Epithelial cell of proximal tubule (primary cell): ENCODE measurements around the gene EFCAB12. TPM values are rescaled to one million over a fixed set of nuclear protein-coding genes. Genes with fewer than 3 reads are reported as not detected.

Experiments used
- DNase-seq: peaks from one replicate; pipeline ENCODE4 v3.0.0-alpha.2; 2011; ENCODE audit warnings: low read depth
- H3K4me3 ChIP-seq: 2 replicates; pipeline ENCODE4 v1.5.1; 2011; ENCODE audit warnings: low read depth, mild to moderate bottlenecking, low read length
- total RNA-seq: library from RNA; depleted of rRNA; stranded (reverse); fragments of >200 nt; gene quantifications from 2 replicates; pipeline ENCODE4 v1.2.3, GENCODE V29; 2015
- TF ChIP-seq, protein P1 (sequence below): conservative IDR thresholded peaks from 2 replicates; pipeline ENCODE4 v1.5.1; 2012; ENCODE audit warnings: low read depth, mild to moderate bottlenecking, low read length

The EFCAB12 gene
- total RNA-seq, 1 donor from 2014 or later, result not detected

DNA sequence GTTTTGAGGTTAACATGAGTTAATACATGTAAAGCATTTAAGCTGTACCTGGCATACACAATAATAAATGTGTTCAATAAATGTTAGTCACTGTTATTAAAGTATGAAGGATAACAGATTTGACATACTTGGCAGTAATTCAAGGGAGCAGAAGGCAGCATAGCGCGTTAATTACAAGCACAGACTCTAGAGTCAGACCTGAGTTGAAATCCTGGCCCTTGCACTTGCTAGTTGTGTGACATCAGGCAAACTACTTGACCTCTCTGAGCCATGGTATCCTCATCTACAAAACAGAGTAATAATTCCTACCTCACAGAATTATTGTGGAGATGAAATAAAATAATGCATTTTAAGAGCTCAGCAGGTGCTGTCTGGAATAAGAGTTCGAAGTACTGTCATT lies 17.0 kb upstream of the EFCAB12 start:
- no peak for DNase-seq
- TF ChIP-seq, protein P1, sequence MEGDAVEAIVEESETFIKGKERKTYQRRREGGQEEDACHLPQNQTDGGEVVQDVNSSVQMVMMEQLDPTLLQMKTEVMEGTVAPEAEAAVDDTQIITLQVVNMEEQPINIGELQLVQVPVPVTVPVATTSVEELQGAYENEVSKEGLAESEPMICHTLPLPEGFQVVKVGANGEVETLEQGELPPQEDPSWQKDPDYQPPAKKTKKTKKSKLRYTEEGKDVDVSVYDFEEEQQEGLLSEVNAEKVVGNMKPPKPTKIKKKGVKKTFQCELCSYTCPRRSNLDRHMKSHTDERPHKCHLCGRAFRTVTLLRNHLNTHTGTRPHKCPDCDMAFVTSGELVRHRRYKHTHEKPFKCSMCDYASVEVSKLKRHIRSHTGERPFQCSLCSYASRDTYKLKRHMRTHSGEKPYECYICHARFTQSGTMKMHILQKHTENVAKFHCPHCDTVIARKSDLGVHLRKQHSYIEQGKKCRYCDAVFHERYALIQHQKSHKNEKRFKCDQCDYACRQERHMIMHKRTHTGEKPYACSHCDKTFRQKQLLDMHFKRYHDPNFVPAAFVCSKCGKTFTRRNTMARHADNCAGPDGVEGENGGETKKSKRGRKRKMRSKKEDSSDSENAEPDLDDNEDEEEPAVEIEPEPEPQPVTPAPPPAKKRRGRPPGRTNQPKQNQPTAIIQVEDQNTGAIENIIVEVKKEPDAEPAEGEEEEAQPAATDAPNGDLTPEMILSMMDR, result no peak
- H3K4me3 ChIP-seq, result no peak overlapping the region

- no peak overlapping the region for H3K4me3 ChIP-seq
- DNase-seq, result no peak
- TF ChIP-seq, protein P1, result no peak
These were observed 14.5 kb upstream of the EFCAB12 start for GRCh38 chr3:129442947-129443346.

GRCh38 chr3:129442486-129442885 lies 14.1 kb upstream of the EFCAB12 start:
- DNase-seq, result no peak
- TF ChIP-seq, protein P1, result no peak
- H3K4me3 ChIP-seq, result no peak overlapping the region

GRCh38 chr3:129441782-129442181 lies 13.3 kb upstream of the EFCAB12 start:
- DNase-seq, result no peak
- TF ChIP-seq, protein P1, result no peak
- H3K4me3 ChIP-seq, result peak overlapping the region; percentile 86

DNA sequence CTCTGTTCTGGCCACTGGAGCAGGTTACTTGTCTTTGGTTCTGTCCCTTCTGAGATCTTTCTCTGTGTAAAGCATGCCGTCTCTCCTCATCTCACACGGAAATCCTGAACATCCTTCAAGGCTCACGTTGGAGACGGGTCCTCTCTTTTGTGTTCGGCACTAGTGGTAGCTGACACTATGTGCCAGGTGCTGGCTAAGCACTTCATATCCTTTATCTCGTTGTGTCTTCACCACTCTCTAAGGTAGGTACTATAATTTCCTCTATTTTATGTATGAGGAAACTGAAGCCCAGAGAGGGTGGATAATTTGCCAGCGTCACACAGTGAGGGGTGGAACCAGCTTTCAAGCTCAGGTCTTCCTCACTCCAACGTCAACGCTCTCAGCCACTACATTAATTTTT lies 12.8 kb upstream of the EFCAB12 start:
- DNase-seq, result no peak
- TF ChIP-seq, protein P1, result no peak
- H3K4me3 ChIP-seq, result peak overlapping the region; percentile 86

- TF ChIP-seq, protein P1, result no peak
- DNase-seq, result no peak
- peak overlapping the region; percentile 86 for H3K4me3 ChIP-seq
These were observed 12.3 kb upstream of the EFCAB12 start for GRCh38 chr3:129440618-129441190.
